ENCODE results near the gene SLC47A1.

SLC47A1 gene

DNA sequence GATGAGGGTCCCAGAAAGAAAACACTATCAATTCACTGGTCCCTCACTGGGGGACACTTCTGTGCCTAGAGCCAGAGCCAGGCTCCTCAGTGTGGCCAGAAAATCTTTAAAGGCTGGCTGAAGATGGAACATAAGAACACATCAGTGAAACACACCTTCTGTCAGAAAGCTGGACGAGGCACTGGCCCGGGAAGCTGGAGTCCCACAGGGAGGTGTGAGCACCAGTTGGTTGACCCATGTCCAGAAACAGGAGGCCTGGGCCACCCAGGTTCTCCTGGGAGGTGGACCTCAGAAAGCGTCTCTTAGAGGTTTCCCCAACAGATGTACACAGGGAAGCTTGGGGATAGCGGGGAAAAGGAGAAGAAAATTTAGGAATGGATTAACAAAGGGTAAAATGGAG, 58.7 kb downstream of the SLC47A1 start:
- no peak for TF ChIP-seq GATA2 (IDR thresholded peaks at IDR 0.05; ENCODE audit: low read depth, low read length)
- no peak for TF ChIP-seq GATA3 (IDR thresholded peaks at IDR 0.05; ENCODE audit: low read depth, low read length)

DNA sequence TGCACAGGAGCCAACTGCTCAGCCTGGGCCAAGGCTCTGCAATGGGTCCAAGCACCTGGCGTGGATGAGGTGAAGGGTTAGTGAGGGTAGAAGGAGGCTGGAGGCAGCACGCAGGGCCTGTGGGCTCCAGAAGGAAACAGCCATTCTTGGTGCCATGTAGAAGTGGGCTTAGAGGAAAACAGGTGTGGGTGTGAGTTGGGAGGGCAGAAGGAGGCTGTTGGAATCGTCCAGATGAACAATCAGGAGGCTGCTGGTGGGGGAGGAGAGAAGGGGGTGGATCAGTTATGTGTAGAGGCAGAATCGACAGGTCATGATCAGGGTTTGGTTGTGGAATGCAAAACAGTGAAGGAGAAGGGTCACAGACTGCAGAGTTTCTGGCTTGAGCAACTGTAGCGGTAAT, 63.2 kb downstream of the SLC47A1 start:
- no peak for TF ChIP-seq GATA3 (IDR thresholded peaks at IDR 0.05; ENCODE audit: low read depth, low read length)
- no peak for TF ChIP-seq GATA2 (IDR thresholded peaks at IDR 0.05; ENCODE audit: low read depth, low read length)

GRCh38 chr17:19610311-19610710, 76.7 kb downstream of the SLC47A1 start:
- no peak for TF ChIP-seq GATA2 (IDR thresholded peaks at IDR 0.05; ENCODE audit: low read depth, low read length)
- no peak for TF ChIP-seq GATA3 (IDR thresholded peaks at IDR 0.05; ENCODE audit: low read depth, low read length)

DNA sequence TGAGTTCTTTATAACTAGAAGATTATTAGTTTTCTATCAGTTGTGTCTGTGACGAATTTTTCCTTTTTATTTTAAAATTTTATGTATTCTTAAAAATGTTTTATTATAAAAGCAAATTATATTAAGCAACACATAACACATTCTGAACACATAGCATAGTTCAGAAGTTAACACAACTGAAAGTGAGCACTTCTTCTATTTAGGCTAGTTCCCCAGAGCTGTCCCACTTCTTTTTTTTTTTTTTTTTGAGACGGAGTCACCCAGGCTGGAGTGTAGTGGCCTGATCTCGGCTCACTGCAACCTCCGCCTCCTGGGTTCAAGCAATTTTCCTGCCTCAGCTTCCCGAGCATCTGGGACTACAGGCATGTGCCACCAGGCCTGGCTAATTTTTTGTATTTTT, 77.2 kb downstream of the SLC47A1 start:
- TF ChIP-seq GATA3 (IDR thresholded peaks at IDR 0.05; ENCODE audit: low read depth, low read length) (no peak), GATA2 (IDR thresholded peaks at IDR 0.05; ENCODE audit: low read depth, low read length) (no peak)

GRCh38 chr17:19613979-19614378, 80.3 kb downstream of the SLC47A1 start:
- no peak for TF ChIP-seq GATA2 (IDR thresholded peaks at IDR 0.05; ENCODE audit: low read depth, low read length)
- TF ChIP-seq GATA3 (IDR thresholded peaks at IDR 0.05; ENCODE audit: low read depth, low read length): no peak

DNA sequence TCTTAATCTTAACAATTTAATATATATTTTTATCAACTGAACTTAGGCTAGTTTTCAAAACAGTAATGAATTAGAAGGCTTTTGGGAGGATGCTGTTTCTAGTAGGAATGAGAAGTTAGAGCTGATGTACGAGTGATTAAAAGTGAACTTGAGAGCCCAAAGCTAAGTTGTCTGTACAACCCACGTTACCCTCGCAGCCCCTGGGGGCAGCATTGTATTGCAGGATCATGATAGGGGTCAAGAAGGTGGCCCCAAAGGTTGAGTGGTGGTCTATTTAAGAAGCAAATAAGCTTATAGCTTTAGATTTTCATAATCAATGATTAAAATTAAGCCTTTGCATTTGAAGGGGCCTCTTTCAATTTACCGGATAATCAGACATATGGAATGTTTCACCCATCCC, 81.2 kb downstream of the SLC47A1 start:
- TF ChIP-seq GATA2 (IDR thresholded peaks at IDR 0.05; ENCODE audit: low read depth, low read length) (no peak), GATA3 (IDR thresholded peaks at IDR 0.05; ENCODE audit: low read depth, low read length) (no peak)

DNA sequence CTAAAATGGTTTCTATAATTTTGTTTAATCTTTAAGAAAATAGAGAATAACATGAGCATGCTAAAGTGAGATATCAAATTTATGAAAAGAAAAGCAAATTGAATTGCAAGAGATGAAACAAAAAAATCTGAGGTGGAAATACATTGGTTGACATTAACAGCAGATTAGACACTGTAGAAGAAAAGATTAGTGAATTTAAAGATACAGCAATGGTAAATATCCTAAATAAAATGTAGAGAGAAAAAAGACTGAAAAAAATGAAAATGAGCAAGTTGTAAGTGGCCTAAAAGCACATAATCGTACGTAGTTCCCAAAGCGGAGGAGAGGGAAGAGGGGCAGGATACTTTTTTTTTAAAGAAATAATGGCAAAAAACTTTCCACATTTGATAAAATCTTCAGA, 84.4 kb downstream of the SLC47A1 start:
- TF ChIP-seq GATA3 (IDR thresholded peaks at IDR 0.05; ENCODE audit: low read depth, low read length) (no peak), GATA2 (IDR thresholded peaks at IDR 0.05; ENCODE audit: low read depth, low read length) (no peak)

DNA sequence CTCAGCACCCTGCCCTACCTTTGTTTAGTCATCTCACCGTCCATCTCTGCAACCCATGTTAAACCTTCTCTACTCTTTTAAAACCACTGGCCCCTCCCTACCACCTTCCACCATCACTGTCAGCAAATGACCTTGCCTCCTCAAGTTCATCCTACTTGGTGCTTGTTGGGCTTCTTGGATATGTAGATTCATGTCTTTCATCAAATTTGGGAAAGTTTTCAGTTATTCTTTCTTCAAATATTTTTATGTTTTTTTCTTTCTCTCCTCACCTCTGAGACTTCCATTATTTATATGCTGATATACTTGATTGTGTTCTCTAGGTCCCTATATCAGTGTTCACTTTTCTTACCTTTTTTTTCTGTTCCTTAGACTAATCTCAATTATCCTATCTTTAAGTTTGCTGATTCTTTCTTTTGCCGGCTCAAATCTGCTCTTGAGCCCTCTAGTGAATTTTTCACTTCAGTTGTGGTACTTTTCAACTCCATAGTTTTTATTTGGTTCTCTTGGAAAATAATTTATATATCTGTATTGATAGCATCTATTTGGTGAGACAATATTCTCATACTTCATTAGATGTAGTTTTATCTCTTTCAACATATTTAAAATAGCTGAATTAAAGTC, 86.2 kb downstream of the SLC47A1 start:
- TF ChIP-seq GATA3 (IDR thresholded peaks at IDR 0.05; ENCODE audit: low read depth, low read length) (no peak), GATA2 (IDR thresholded peaks at IDR 0.05; ENCODE audit: low read depth, low read length) (no peak)

DNA sequence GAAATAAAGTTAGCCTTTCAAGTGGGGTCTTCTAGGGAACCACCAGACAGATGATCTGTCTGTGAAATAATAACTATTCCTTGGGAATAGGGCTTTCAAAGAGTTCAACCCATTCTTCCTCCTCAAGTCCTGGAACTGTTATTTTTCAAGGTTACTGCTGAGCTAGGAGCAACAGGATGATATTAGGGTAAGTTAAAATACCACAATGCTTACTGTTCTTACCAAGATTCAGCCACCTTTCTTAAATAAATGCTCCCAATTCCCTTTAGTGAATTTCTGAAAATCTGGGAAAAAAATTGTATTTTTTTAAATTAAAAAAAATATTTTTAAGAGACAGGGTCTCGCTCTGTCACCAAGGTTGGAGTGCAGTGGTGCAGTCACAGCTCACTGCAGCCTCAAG, 88.0 kb downstream of the SLC47A1 start:
- TF ChIP-seq GATA2 (IDR thresholded peaks at IDR 0.05; ENCODE audit: low read depth, low read length) (no peak), GATA3 (IDR thresholded peaks at IDR 0.05; ENCODE audit: low read depth, low read length) (no peak)

GRCh38 chr17:19626079-19626478, 92.4 kb downstream of the SLC47A1 start:
- TF ChIP-seq GATA2 (IDR thresholded peaks at IDR 0.05; ENCODE audit: low read depth, low read length): no peak
- no peak for TF ChIP-seq GATA3 (IDR thresholded peaks at IDR 0.05; ENCODE audit: low read depth, low read length)

Measured in SH-SY5Y (cell line).